ENCODE data around the gene C20orf202.
"Not testable (repeated sequence)": the region's sequence is repeated elsewhere in the genome, so short reads cannot be mapped to it uniquely, and the experiment has no call there.

Gene C20orf202

GRCh38 chr20:1216527-1217427 is 13.5 kb downstream of the C20orf202 start:
- not testable (repeated sequence) for DNase-seq (ENCODE audit: low spot score in 2 of 2); H3K9me3 Mint-ChIP-seq; ATAC-seq (replicated peaks; ENCODE audit: extremely low read depth, poor library complexity, severe bottlenecking); H3K4me1 Mint-ChIP-seq; H3K27ac Mint-ChIP-seq (ENCODE audit: low read depth); H3K36me3 Mint-ChIP-seq (ENCODE audit: insufficient read depth); H3K4me3 Mint-ChIP-seq
- H3K27me3 Mint-ChIP-seq: peaks cover 66% of the 10 kb centered on the region

- not testable (repeated sequence) for H3K9me3 Mint-ChIP-seq; ATAC-seq (replicated peaks; ENCODE audit: extremely low read depth, poor library complexity, severe bottlenecking); H3K36me3 Mint-ChIP-seq (ENCODE audit: insufficient read depth); H3K4me1 Mint-ChIP-seq; H3K4me3 Mint-ChIP-seq; DNase-seq (ENCODE audit: low spot score in 2 of 2); H3K27ac Mint-ChIP-seq (ENCODE audit: low read depth)
- H3K27me3 Mint-ChIP-seq: peaks cover 16% of the 10 kb centered on the region
These were observed 19.5 kb downstream of the C20orf202 start for GRCh38 chr20:1222750-1223149.

GRCh38 chr20:1224205-1224890 is 21.1 kb downstream of the C20orf202 start:
- Mint-ChIP-seq H3K36me3 (ENCODE audit: insufficient read depth) (peaks cover 2% of the 10 kb centered on the region), H3K4me3 (peak overlapping the region; percentile 57), H3K4me1 (peaks cover 5% of the 10 kb centered on the region), H3K9me3 (no peaks in the 10 kb centered on the region), H3K27ac (ENCODE audit: low read depth) (no peak overlapping the region), H3K27me3 (peaks cover 9% of the 10 kb centered on the region)
- DNase-seq (ENCODE audit: low spot score in 2 of 2) (no peak), ATAC-seq (replicated peaks; ENCODE audit: extremely low read depth, poor library complexity, severe bottlenecking) (no peak)

GRCh38 chr20:1225263-1225782 is 22.1 kb downstream of the C20orf202 start:
- Mint-ChIP-seq H3K27me3 (peaks cover 9% of the 10 kb centered on the region), H3K9me3 (no peaks in the 10 kb centered on the region), H3K36me3 (ENCODE audit: insufficient read depth) (peaks cover 2% of the 10 kb centered on the region), H3K4me1 (peaks cover 5% of the 10 kb centered on the region), H3K27ac (ENCODE audit: low read depth) (no peak overlapping the region), H3K4me3 (peak overlapping the region; percentile 57)
- no peak for DNase-seq (ENCODE audit: low spot score in 2 of 2)
- ATAC-seq (replicated peaks; ENCODE audit: extremely low read depth, poor library complexity, severe bottlenecking): peak; percentile 26

- peak; percentile 73 for ATAC-seq (replicated peaks; ENCODE audit: extremely low read depth, poor library complexity, severe bottlenecking)
- H3K27ac Mint-ChIP-seq (ENCODE audit: low read depth): no peak within 1 kb of the TSS
- peaks cover 9% of the 10 kb centered on the region for H3K27me3 Mint-ChIP-seq
- peaks cover 5% of the 10 kb centered on the region for H3K4me1 Mint-ChIP-seq
- peak within 1 kb of the TSS; percentile 70 for H3K4me3 Mint-ChIP-seq
- no peaks in the 10 kb centered on the region for H3K9me3 Mint-ChIP-seq
- H3K36me3 Mint-ChIP-seq (ENCODE audit: insufficient read depth): peaks cover 2% of the 10 kb centered on the region
- peak; percentile 42 to 43 for DNase-seq (ENCODE audit: low spot score in 2 of 2)
These were observed 22.8 kb downstream of the C20orf202 start, which contains the start of gene RAD21L1 for GRCh38 chr20:1225783-1226654. RAD21L1 (plus strand) TSS chr20:1226044; CDS start chr20:1228454, 2,410 bp downstream.

- DNase-seq (ENCODE audit: low spot score in 2 of 2) (no peak), ATAC-seq (replicated peaks; ENCODE audit: extremely low read depth, poor library complexity, severe bottlenecking) (no peak)
- no peak overlapping the region for H3K4me3 Mint-ChIP-seq
- no peaks in the 10 kb centered on the region for H3K36me3 Mint-ChIP-seq (ENCODE audit: insufficient read depth)
- H3K9me3 Mint-ChIP-seq: no peaks in the 10 kb centered on the region
- peaks cover 9% of the 10 kb centered on the region for H3K27me3 Mint-ChIP-seq
- H3K4me1 Mint-ChIP-seq: peaks cover 5% of the 10 kb centered on the region
- H3K27ac Mint-ChIP-seq (ENCODE audit: low read depth): no peak overlapping the region
These were observed 26.3 kb downstream of the C20orf202 start for GRCh38 chr20:1229541-1229940.

- DNase-seq (ENCODE audit: low spot score in 2 of 2) (no peak), ATAC-seq (replicated peaks; ENCODE audit: extremely low read depth, poor library complexity, severe bottlenecking) (no peak)
- Mint-ChIP-seq H3K36me3 (ENCODE audit: insufficient read depth) (no peaks in the 10 kb centered on the region), H3K4me1 (no peaks in the 10 kb centered on the region), H3K4me3 (no peak overlapping the region), H3K9me3 (no peaks in the 10 kb centered on the region), H3K27me3 (peaks cover 22% of the 10 kb centered on the region), H3K27ac (ENCODE audit: low read depth) (no peak overlapping the region)
These were observed 29.2 kb downstream of the C20orf202 start for GRCh38 chr20:1232286-1233111.

GRCh38 chr20:1240549-1240948 is 37.3 kb downstream of the C20orf202 start:
- H3K36me3 Mint-ChIP-seq (ENCODE audit: insufficient read depth): no peaks in the 10 kb centered on the region
- ATAC-seq (replicated peaks; ENCODE audit: extremely low read depth, poor library complexity, severe bottlenecking) (no peak), DNase-seq (ENCODE audit: low spot score in 2 of 2) (no peak)
- peaks cover 62% of the 10 kb centered on the region for H3K27me3 Mint-ChIP-seq
- H3K4me3 Mint-ChIP-seq: no peak overlapping the region
- no peak overlapping the region for H3K27ac Mint-ChIP-seq (ENCODE audit: low read depth)
- H3K4me1 Mint-ChIP-seq: no peaks in the 10 kb centered on the region
- H3K9me3 Mint-ChIP-seq: no peaks in the 10 kb centered on the region

GRCh38 chr20:1241456-1241855 is 38.2 kb downstream of the C20orf202 start:
- Mint-ChIP-seq H3K36me3 (ENCODE audit: insufficient read depth) (no peaks in the 10 kb centered on the region), H3K27me3 (peaks cover 53% of the 10 kb centered on the region), H3K27ac (ENCODE audit: low read depth) (no peak overlapping the region), H3K4me1 (no peaks in the 10 kb centered on the region), H3K9me3 (no peaks in the 10 kb centered on the region), H3K4me3 (no peak overlapping the region)
- no peak for DNase-seq (ENCODE audit: low spot score in 2 of 2)
- no peak for ATAC-seq (replicated peaks; ENCODE audit: extremely low read depth, poor library complexity, severe bottlenecking)

- Mint-ChIP-seq H3K27ac (ENCODE audit: low read depth) (no peak overlapping the region), H3K27me3 (peaks cover 50% of the 10 kb centered on the region), H3K4me1 (no peaks in the 10 kb centered on the region), H3K9me3 (no peaks in the 10 kb centered on the region), H3K4me3 (no peak overlapping the region), H3K36me3 (ENCODE audit: insufficient read depth) (no peaks in the 10 kb centered on the region)
- no peak for ATAC-seq (replicated peaks; ENCODE audit: extremely low read depth, poor library complexity, severe bottlenecking)
- no peak for DNase-seq (ENCODE audit: low spot score in 2 of 2)
These were observed 38.8 kb downstream of the C20orf202 start for GRCh38 chr20:1242099-1242498.

GRCh38 chr20:1242530-1242929 is 39.3 kb downstream of the C20orf202 start:
- no peak for DNase-seq (ENCODE audit: low spot score in 2 of 2)

More at GRCh38 chr20:1242530-1242929, 39.3 kb downstream of the C20orf202 start:
- peaks cover 50% of the 10 kb centered on the region for H3K27me3 Mint-ChIP-seq
- no peaks in the 10 kb centered on the region for H3K4me1 Mint-ChIP-seq
- H3K36me3 Mint-ChIP-seq (ENCODE audit: insufficient read depth): no peaks in the 10 kb centered on the region
- no peak overlapping the region for H3K27ac Mint-ChIP-seq (ENCODE audit: low read depth)
- no peak overlapping the region for H3K4me3 Mint-ChIP-seq
- no peak for ATAC-seq (replicated peaks; ENCODE audit: extremely low read depth, poor library complexity, severe bottlenecking)
- H3K9me3 Mint-ChIP-seq: no peaks in the 10 kb centered on the region

Data from central memory CD8-positive, alpha-beta T cell (primary cell).